IMR-90 (cell line): ENCODE data around the gene DNAH6. TPM values are rescaled to one million over a fixed set of nuclear protein-coding genes. Genes with fewer than 3 reads are reported as not detected.

Experiments
- ATAC-seq: fragments of 200-7000 bp; cut with Tn5 transposase; 2 replicates; pipeline ENCODE4 v1.9.1; 2020; ENCODE audit warnings: low read depth, mild to moderate bottlenecking, moderate library complexity
- BruUV-seq: library from RNA; stranded (reverse); fragments of 400-500 nt; replicated peaks from 2 replicates; lab custom pipeline; 2021; lab: Mats Ljungman, UMichigan
- CTCF ChIA-PET: fragments of 300-600 bp; formaldehyde crosslinking; extraction: SDS; loops from one replicate; lab custom pipeline; 2021; ENCODE audit warnings: antibody characterized with exemption; lab: Yijun Ruan, JAX
- POLR2A ChIA-PET: fragments of 300-600 bp; sonication (Branson Sonifier 250); formaldehyde crosslinking; loops from one replicate; lab custom pipeline; 2022; ENCODE audit warnings: antibody characterized with exemption; ENCODE audit not compliant: unreplicated experiment; lab: Charles Lee
- DNase-seq: peaks from one replicate; pipeline ENCODE4 v3.0.0; 2013
- H2AFZ ChIP-seq: replicated peaks from 2 replicates; pipeline ENCODE3; 2013; ENCODE audit warnings: low read length, mild to moderate bottlenecking; ENCODE audit not compliant: poor library complexity
- H2AK5ac ChIP-seq: 2 replicates; pipeline ENCODE4 v1.6.1; 2013; ENCODE audit warnings: low read depth, low read length, inconsistent platforms
- H2AK9ac ChIP-seq: replicated peaks from 2 replicates; pipeline ENCODE3; 2013; ENCODE audit warnings: mild to moderate bottlenecking, low read depth, low read length, moderate library complexity; ENCODE audit not compliant: poor library complexity
- H2BK120ac ChIP-seq: 2 replicates; pipeline ENCODE4 v1.6.1; 2013; ENCODE audit warnings: low read depth, low read length, inconsistent platforms
- H2BK15ac ChIP-seq: 3 replicates; pipeline ENCODE4 v1.6.1; 2013; ENCODE audit warnings: low read depth, low read length, inconsistent platforms
- H2BK20ac ChIP-seq: 2 replicates; pipeline ENCODE4 v1.6.1; 2013; ENCODE audit warnings: low read depth, mild to moderate bottlenecking, inconsistent platforms, low read length, moderate library complexity
- H2BK5ac ChIP-seq: 2 replicates; pipeline ENCODE4 v1.6.1; 2013; ENCODE audit warnings: mild to moderate bottlenecking, low read depth, low read length, inconsistent platforms; ENCODE audit not compliant: poor library complexity, severe bottlenecking
- H3K14ac ChIP-seq: replicated peaks from 2 replicates; pipeline ENCODE4 v1.6.1; 2013; ENCODE audit warnings: low read depth, low read length, inconsistent platforms
- H3K18ac ChIP-seq: 2 replicates; pipeline ENCODE4 v1.6.1; 2013; ENCODE audit warnings: low read depth, low read length, control low read depth
- H3K23ac ChIP-seq: 2 replicates; pipeline ENCODE4 v1.6.1; 2013; ENCODE audit warnings: low read depth, low read length, inconsistent platforms
- H3K27ac ChIP-seq: 2 replicates; pipeline ENCODE4 v1.5.1; 2013; ENCODE audit warnings: mild to moderate bottlenecking, control low read depth, low read length; ENCODE audit not compliant: insufficient read depth
- H3K27me3 ChIP-seq: 2 replicates; pipeline ENCODE4 v1.6.1; 2013; ENCODE audit warnings: low read length; ENCODE audit not compliant: control insufficient read depth, insufficient read depth
- H3K36me3 ChIP-seq: 2 replicates; pipeline ENCODE4 v1.6.1; 2013; ENCODE audit warnings: low read length, mixed read lengths; ENCODE audit not compliant: control insufficient read depth, insufficient read depth
- H3K4ac ChIP-seq: 2 replicates; pipeline ENCODE4 v1.6.1; 2013; ENCODE audit warnings: low read depth, low read length, inconsistent platforms
- H3K4me1 ChIP-seq: 2 replicates; pipeline ENCODE4 v1.6.1; 2013; ENCODE audit warnings: low read length, mixed read lengths; ENCODE audit not compliant: control insufficient read depth, insufficient read depth
- H3K4me2 ChIP-seq: 2 replicates; pipeline ENCODE4 v1.6.1; 2013; ENCODE audit warnings: low read depth, mild to moderate bottlenecking, control low read depth, low read length, moderate library complexity
- H3K4me3 ChIP-seq: 2 replicates; pipeline ENCODE4 v1.5.1; 2013; ENCODE audit warnings: low read depth, mild to moderate bottlenecking, control low read depth, low read length, moderate library complexity; ENCODE audit not compliant: insufficient read depth
- H3K56ac ChIP-seq: 2 replicates; pipeline ENCODE4 v1.6.1; 2013; ENCODE audit warnings: low read length, inconsistent platforms; ENCODE audit not compliant: insufficient read depth; ENCODE audit errors: extremely low read depth
- H3K79me1 ChIP-seq, 2 experiments: 2 replicates each; pipeline ENCODE4 v1.6.1; 2013; ENCODE audit warnings: low read length in 2 of 2, inconsistent platforms in 1 of 2, low read depth in 1 of 2
- H3K9ac ChIP-seq: 2 replicates; pipeline ENCODE4 v1.6.1; 2013; ENCODE audit warnings: low read depth, low read length, control low read depth
- H3K9me1 ChIP-seq: 2 replicates; pipeline ENCODE4 v1.6.1; 2013; ENCODE audit warnings: low read length, inconsistent platforms; ENCODE audit not compliant: insufficient read depth
- H3K9me3 ChIP-seq: 2 replicates; pipeline ENCODE4 v1.6.1; 2013; ENCODE audit warnings: low read length; ENCODE audit not compliant: control insufficient read depth, insufficient read depth
- H4K20me1 ChIP-seq: 2 replicates; pipeline ENCODE4 v1.6.1; 2013; ENCODE audit warnings: low read length, inconsistent platforms; ENCODE audit not compliant: insufficient read depth
- H4K5ac ChIP-seq: 2 replicates; pipeline ENCODE4 v1.6.1; 2013; ENCODE audit warnings: mild to moderate bottlenecking, low read depth, low read length, control low read depth
- H4K8ac ChIP-seq, 2 experiments: 2 replicates each; pipeline ENCODE4 v1.6.1; 2013; ENCODE audit warnings: low read depth in 2 of 2, low read length in 2 of 2, control low read depth in 1 of 2, inconsistent platforms in 1 of 2
- H4K91ac ChIP-seq: 2 replicates; pipeline ENCODE4 v1.6.1; 2013; ENCODE audit warnings: low read depth, low read length, inconsistent platforms; ENCODE audit not compliant: insufficient read depth
- BHLHE40 ChIP-seq: fragments of 150-350 bp; IDR thresholded peaks from 2 replicates; pipeline ENCODE4 v1.6.1; 2016; ENCODE audit warnings: mild to moderate bottlenecking, low read depth, low read length
- CEBPB ChIP-seq: IDR thresholded peaks from 2 replicates; pipeline ENCODE4 v1.6.1; 2012; ENCODE audit warnings: low read depth, low read length, improper control_type of control experiment
- FOS ChIP-seq: fragments of 150-350 bp; IDR thresholded peaks from 2 replicates; pipeline ENCODE4 v1.6.1; 2016; ENCODE audit warnings: low read depth, low read length
- MAFK ChIP-seq: IDR thresholded peaks from 2 replicates; pipeline ENCODE4 v1.6.1; 2012; ENCODE audit warnings: low read depth, low read length, improper control_type of control experiment
- POLR2A ChIP-seq: IDR thresholded peaks from 2 replicates; pipeline ENCODE4 v1.6.1; 2012; ENCODE audit warnings: mild to moderate bottlenecking, low read depth, low read length
- RAD21 ChIP-seq: IDR thresholded peaks from 2 replicates; pipeline ENCODE4 v1.6.1; 2012; ENCODE audit warnings: low read length, improper control_type of control experiment
- RFX5 ChIP-seq: IDR thresholded peaks from 2 replicates; pipeline ENCODE4 v1.8.0; 2012; ENCODE audit warnings: low read depth, mild to moderate bottlenecking, low read length, moderate library complexity
- SMC3 ChIP-seq: fragments of 150-350 bp; IDR thresholded peaks from 2 replicates; pipeline ENCODE4 v1.6.1; 2016; ENCODE audit warnings: low read depth, mild to moderate bottlenecking, antibody characterized with exemption, low read length, moderate library complexity
- USF2 ChIP-seq: fragments of 150-350 bp; IDR thresholded peaks from 2 replicates; pipeline ENCODE4 v1.6.1; 2017; ENCODE audit warnings: mild to moderate bottlenecking, antibody characterized with exemption, low read length, low read depth
- whole genome bisulfite sequencing, 2 experiments: methylation state at CpG; one replicate each; pipeline versions ENCODE4 v1.1.5 to v1.1.7; 2013; ENCODE audit warnings: missing lambda C conversion rate in 2 of 2; ENCODE audit not compliant: insufficient read length in 1 of 2; ENCODE audit errors: extremely low coverage in 2 of 2; 5-methylcytosine and 5-hydroxymethylcytosine counted together
- dilution Hi-C: fragments of 300-500 bp; cut with HindIII; formaldehyde crosslinking; loops from one replicate; pipeline ENCODE4 v1.14.3; 2018; ENCODE audit warnings: low sequenced_read_pairs; ENCODE audit not compliant: unreplicated experiment
- in situ Hi-C: fragments of 300-500 bp; cut with MboI; formaldehyde crosslinking; loops from 3 replicates; pipeline ENCODE4 v1.14.3; 2019; ENCODE audit warnings: low sequenced_read_pairs, inconsistent platforms, mixed read lengths
- intact Hi-C: fragments of 100-400 bp; cut with micrococcal nuclease; formaldehyde crosslinking; loops from 2 replicates; pipeline ENCODE4 v1.10.0; 2022
- polyA plus RNA-seq, 3 experiments: library from polyadenylated mRNA; depleted of rRNA; stranded (reverse); fragments of >200 nt; gene quantifications; 2 replicates each; pipeline ENCODE4 v1.2.3, GENCODE V29; 2012; ENCODE audit warnings: low replicate concordance in 1 of 3
- total RNA-seq: library from RNA; depleted of rRNA; stranded (reverse); fragments of >200 nt; gene quantifications from 2 replicates; pipeline ENCODE4 v1.2.3, GENCODE V29; 2012
- TF ChIP-seq, protein P1 (sequence below): fragments of 150-350 bp; IDR thresholded peaks from 2 replicates; pipeline ENCODE4 v1.6.1; 2016; ENCODE audit warnings: low read depth, mild to moderate bottlenecking, low read length, moderate library complexity, borderline replicate concordance
- TF ChIP-seq, protein P2 (sequence below): conservative IDR thresholded peaks from 2 replicates; pipeline ENCODE4 v1.5.1; 2012; ENCODE audit warnings: mild to moderate bottlenecking, low read depth, low read length, improper control_type of control experiment

DNAH6 gene
- total and polyA plus RNA-seq, 2 of the 4 experiments (the other 2 are of a cell fraction), result under 0.01 to 0.07 TPM

- Histone ChIP-seq H3K9me1 (peaks cover 2% of the 10 kb centered on the region; the same call in 1 of the 2 replicates), H2AFZ (no peak overlapping the region), H3K9me3 (no peaks in the 10 kb centered on the region), H2BK120ac (no peak overlapping the region), H4K8ac (no peak overlapping the region), H3K56ac (no peak overlapping the region), H4K5ac (no peak overlapping the region), H3K18ac (no peak overlapping the region), H3K4ac (no peak overlapping the region), H3K23ac (no peak overlapping the region), H2AK9ac (no peak overlapping the region), H3K9ac (no peak overlapping the region), H2BK15ac (no peak overlapping the region), H3K4me2 (no peak overlapping the region), H3K4me1 (peaks cover 3% of the 10 kb centered on the region; the same call in 1 of the 2 replicates), H3K27me3 (no peaks in the 10 kb centered on the region), H4K91ac (no peak overlapping the region), H2BK5ac (no peak overlapping the region), H2BK20ac (no peak overlapping the region), H3K14ac (no peak overlapping the region), H3K79me1 (no peaks in the 10 kb centered on the region), H4K20me1 (no peaks in the 10 kb centered on the region), H2AK5ac (no peak overlapping the region), H3K36me3 (no peaks in the 10 kb centered on the region), H3K4me3 (no peak overlapping the region), H3K27ac (no peak overlapping the region)
- no peak for TF ChIP-seq MAFK
- no peak for TF ChIP-seq RFX5
- no peak for TF ChIP-seq RAD21
- TF ChIP-seq, protein P1, sequence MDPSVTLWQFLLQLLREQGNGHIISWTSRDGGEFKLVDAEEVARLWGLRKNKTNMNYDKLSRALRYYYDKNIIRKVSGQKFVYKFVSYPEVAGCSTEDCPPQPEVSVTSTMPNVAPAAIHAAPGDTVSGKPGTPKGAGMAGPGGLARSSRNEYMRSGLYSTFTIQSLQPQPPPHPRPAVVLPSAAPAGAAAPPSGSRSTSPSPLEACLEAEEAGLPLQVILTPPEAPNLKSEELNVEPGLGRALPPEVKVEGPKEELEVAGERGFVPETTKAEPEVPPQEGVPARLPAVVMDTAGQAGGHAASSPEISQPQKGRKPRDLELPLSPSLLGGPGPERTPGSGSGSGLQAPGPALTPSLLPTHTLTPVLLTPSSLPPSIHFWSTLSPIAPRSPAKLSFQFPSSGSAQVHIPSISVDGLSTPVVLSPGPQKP, result no peak
- no peak for TF ChIP-seq CEBPB
- no peak for TF ChIP-seq POLR2A
- TF ChIP-seq BHLHE40, result no peak
- TF ChIP-seq, protein P2, sequence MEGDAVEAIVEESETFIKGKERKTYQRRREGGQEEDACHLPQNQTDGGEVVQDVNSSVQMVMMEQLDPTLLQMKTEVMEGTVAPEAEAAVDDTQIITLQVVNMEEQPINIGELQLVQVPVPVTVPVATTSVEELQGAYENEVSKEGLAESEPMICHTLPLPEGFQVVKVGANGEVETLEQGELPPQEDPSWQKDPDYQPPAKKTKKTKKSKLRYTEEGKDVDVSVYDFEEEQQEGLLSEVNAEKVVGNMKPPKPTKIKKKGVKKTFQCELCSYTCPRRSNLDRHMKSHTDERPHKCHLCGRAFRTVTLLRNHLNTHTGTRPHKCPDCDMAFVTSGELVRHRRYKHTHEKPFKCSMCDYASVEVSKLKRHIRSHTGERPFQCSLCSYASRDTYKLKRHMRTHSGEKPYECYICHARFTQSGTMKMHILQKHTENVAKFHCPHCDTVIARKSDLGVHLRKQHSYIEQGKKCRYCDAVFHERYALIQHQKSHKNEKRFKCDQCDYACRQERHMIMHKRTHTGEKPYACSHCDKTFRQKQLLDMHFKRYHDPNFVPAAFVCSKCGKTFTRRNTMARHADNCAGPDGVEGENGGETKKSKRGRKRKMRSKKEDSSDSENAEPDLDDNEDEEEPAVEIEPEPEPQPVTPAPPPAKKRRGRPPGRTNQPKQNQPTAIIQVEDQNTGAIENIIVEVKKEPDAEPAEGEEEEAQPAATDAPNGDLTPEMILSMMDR, result no peak
- TF ChIP-seq USF2, result no peak
- TF ChIP-seq FOS, result no peak
- TF ChIP-seq SMC3, result no peak
- BruUV-seq, result no TSS peak
- POLR2A ChIA-PET, result no interaction called here
- in situ Hi-C loops, result no loop called here
- CTCF ChIA-PET, result no interaction called here
- dilution Hi-C loops, result no loop called here
- no CpG with 5 or more reads among the region's 3 CpGs for WGBS, 2 experiments
- ATAC-seq (no peak), DNase-seq (no peak)
- intact Hi-C loops, result no loop called here
Observed at GRCh38 chr2:84788498-84788897, 272.2 kb downstream of the DNAH6 start.
